Measurements from ENCODE around the gene SLC27A4. TPM values are rescaled to one million over a fixed set of nuclear protein-coding genes. Genes with fewer than 3 reads are reported as not detected.
A peak's percentile ranks its signal among the peaks of the same experiment; 100 is the strongest.

Gene SLC27A4
- total and polyA plus RNA-seq, 10 donors, result 8.4 to 15.5 (median 11.6) TPM

- Histone ChIP-seq H3K36me3 (peaks cover 2 to 100% (median 72%) of the 10 kb centered on the region in 6 donors), H3K4me3 (no peak overlapping the region), H3K4me1 (peaks cover 0 to 7% (median 0%) of the 10 kb centered on the region in 6 donors), H3K27ac (no peak overlapping the region), H3K27me3 (replicated peaks in 1 of 7) (no peaks in the 10 kb centered on the region), H3K9me3 (no peaks in the 10 kb centered on the region)
- no peak for TF ChIP-seq CTCF (IDR thresholded peaks at IDR 0.05 in 8 of 11, conservative IDR thresholded peaks at IDR 0.05 in 3 of 11)
- TF ChIP-seq POLR2AphosphoS5 (IDR thresholded peaks at IDR 0.05), result no peak
- TF ChIP-seq POLR2A (IDR thresholded peaks at IDR 0.05), result no peak
- WGBS, 5 donors, result 95 to 98% (median 96%) methylated on average over 4 of the region's 4 CpGs
- DNase-seq, result no peak
- intact Hi-C loops (cut with DNase I; ENCODE audit: low total_unique reads), result no loop called here
Measured at GRCh38 chr9:128314697-128315096, 25.6 kb upstream of the SLC27A4 start.

GRCh38 chr9:128316421-128316820, 23.9 kb upstream of the SLC27A4 start:
- Histone ChIP-seq H3K27ac (no peak overlapping the region), H3K27me3 (replicated peaks in 1 of 7) (no peaks in the 10 kb centered on the region), H3K4me1 (peaks cover under 1 to 8% (median 5%) of the 10 kb centered on the region in 6 donors), H3K4me3 (no peak overlapping the region), H3K36me3 (peaks cover 2 to 98% (median 57%) of the 10 kb centered on the region in 6 donors), H3K9me3 (no peaks in the 10 kb centered on the region)
- DNase-seq, result no peak
- TF ChIP-seq POLR2AphosphoS5 (IDR thresholded peaks at IDR 0.05) (no peak), CTCF (IDR thresholded peaks at IDR 0.05 in 8 of 11, conservative IDR thresholded peaks at IDR 0.05 in 3 of 11) (no peak), POLR2A (IDR thresholded peaks at IDR 0.05) (no peak)
- intact Hi-C loops (cut with DNase I; ENCODE audit: low total_unique reads), result no loop called here
- WGBS, 5 donors, result 71 to 92% (median 79%) methylated on average over 9 of the region's 9 CpGs

GRCh38 chr9:128317629-128318028, 22.7 kb upstream of the SLC27A4 start:
- WGBS, 5 donors, result 66 to 93% (median 90%) methylated on average over 2 of the region's 2 CpGs

GRCh38 chr9:128321343-128321742, 19.0 kb upstream of the SLC27A4 start:
- no peaks in the 10 kb centered on the region for H3K9me3 ChIP-seq
- peaks cover 17 to 40% (median 31%) of the 10 kb centered on the region in 6 donors for H3K4me1 ChIP-seq
- WGBS, 5 donors, result 85 to 90% (median 88%) methylated on average over 7 of the region's 7 CpGs
- H3K27me3 ChIP-seq (replicated peaks in 1 of 7), result no peaks in the 10 kb centered on the region
- TF ChIP-seq CTCF (IDR thresholded peaks at IDR 0.05 in 8 of 11, conservative IDR thresholded peaks at IDR 0.05 in 3 of 11) (no peak), POLR2AphosphoS5 (IDR thresholded peaks at IDR 0.05) (no peak), POLR2A (IDR thresholded peaks at IDR 0.05) (no peak)
- intact Hi-C loops (cut with DNase I; ENCODE audit: low total_unique reads), result no loop called here
- no peak for DNase-seq
- peak overlapping the region; percentile 83 to 100 (median 98) for H3K4me3 ChIP-seq
- H3K36me3 ChIP-seq, result peaks cover 0 to 70% (median 36%) of the 10 kb centered on the region in 6 donors
- no peak overlapping the region for H3K27ac ChIP-seq

More at GRCh38 chr9:128317629-128318028, 22.7 kb upstream of the SLC27A4 start:
- no peak for TF ChIP-seq POLR2A (IDR thresholded peaks at IDR 0.05)
- Histone ChIP-seq H3K4me3 (no peak overlapping the region), H3K9me3 (no peaks in the 10 kb centered on the region), H3K27me3 (replicated peaks in 1 of 7) (no peaks in the 10 kb centered on the region), H3K36me3 (peaks cover 2 to 86% (median 56%) of the 10 kb centered on the region in 6 donors), H3K27ac (no peak overlapping the region), H3K4me1 (peaks cover 6 to 14% (median 12%) of the 10 kb centered on the region in 6 donors)
- intact Hi-C loops (cut with DNase I; ENCODE audit: low total_unique reads), result no loop called here
- no peak for DNase-seq

All from spleen (tissue), 11 donors.